ENCODE data around the gene BCAS2. TPM values are rescaled to one million over a fixed set of nuclear protein-coding genes. Genes with fewer than 3 reads are reported as not detected.
A peak's percentile ranks its signal among the peaks of the same experiment; 100 is the strongest.
"Not testable (repeated sequence)": the region's sequence is repeated elsewhere in the genome, so short reads cannot be mapped to it uniquely, and the experiment has no call there.

BCAS2 gene
- total and polyA plus RNA-seq, 5 donors: 33.0 to 40.1 (median 34.5) TPM

DNA sequence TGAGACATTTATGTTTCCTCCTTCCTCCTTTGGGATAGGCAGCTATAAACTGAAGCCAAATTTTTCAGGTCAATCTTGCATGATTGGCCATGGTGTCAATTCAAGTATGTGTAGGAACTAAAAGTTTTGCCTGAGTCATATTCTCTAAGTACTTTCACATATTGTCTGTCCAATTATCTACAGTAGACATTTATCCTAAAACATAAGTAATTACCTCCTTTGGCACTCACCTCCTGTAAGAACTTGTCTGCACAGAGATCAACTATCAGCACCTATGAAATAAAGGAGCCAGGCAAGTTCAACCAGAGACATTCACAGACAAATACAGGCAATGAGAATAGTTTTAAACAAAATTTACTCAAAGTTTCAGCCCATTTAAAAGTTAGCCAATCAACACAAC is 14.2 kb upstream of the BCAS2 start:
- Histone ChIP-seq H3K27ac (ENCODE audit: low read length) (no peak overlapping the region), H3K9me3 (ENCODE audit: control insufficient read depth, low read length) (no peaks in the 10 kb centered on the region), H3K27me3 (ENCODE audit: control insufficient read depth, insufficient read depth) (no peaks in the 10 kb centered on the region), H3K4me3 (ENCODE audit: low read length) (no peak overlapping the region), H3K4me1 (ENCODE audit: control insufficient read depth, insufficient read depth, low read length) (no peaks in the 10 kb centered on the region)
- intact Hi-C loops (cut with DNase I): no loop called here
- DNase-seq (no peak), ATAC-seq (no peak)

GRCh38 chr1:114594046-114594445 is 12.6 kb upstream of the BCAS2 start:
- Histone ChIP-seq H3K9me3 (ENCODE audit: control insufficient read depth, low read length) (no peaks in the 10 kb centered on the region), H3K27me3 (ENCODE audit: control insufficient read depth, insufficient read depth) (no peaks in the 10 kb centered on the region), H3K4me3 (ENCODE audit: low read length) (no peak overlapping the region), H3K4me1 (ENCODE audit: control insufficient read depth, insufficient read depth, low read length) (no peaks in the 10 kb centered on the region), H3K27ac (ENCODE audit: low read length) (no peak overlapping the region)
- no peak for ATAC-seq
- DNase-seq: no peak
- WGBS: 80% methylated on average over 3 of the region's 3 CpGs
- intact Hi-C loops (cut with DNase I): no loop called here

- no peaks in the 10 kb centered on the region for H3K4me1 ChIP-seq (ENCODE audit: control insufficient read depth, insufficient read depth, low read length)
- no peak for ATAC-seq
- no peak overlapping the region for H3K4me3 ChIP-seq (ENCODE audit: low read length)
- no peak for DNase-seq
- intact Hi-C loops (cut with DNase I): no loop called here
- WGBS: 88% methylated on average over 3 of the region's 3 CpGs
- H3K27ac ChIP-seq (ENCODE audit: low read length): no peak overlapping the region
- no peaks in the 10 kb centered on the region for H3K9me3 ChIP-seq (ENCODE audit: control insufficient read depth, low read length)
- H3K27me3 ChIP-seq (ENCODE audit: control insufficient read depth, insufficient read depth): no peaks in the 10 kb centered on the region
These were observed 7.7 kb upstream of the BCAS2 start for GRCh38 chr1:114589122-114589521.

- ATAC-seq (no peak), DNase-seq (no peak)
- 44% methylated on average over 2 of the region's 2 CpGs for WGBS
- no peaks in the 10 kb centered on the region for H3K9me3 ChIP-seq (ENCODE audit: control insufficient read depth, low read length)
- no peaks in the 10 kb centered on the region for H3K27me3 ChIP-seq (ENCODE audit: control insufficient read depth, insufficient read depth)
- H3K4me1 ChIP-seq (ENCODE audit: control insufficient read depth, insufficient read depth, low read length): no peaks in the 10 kb centered on the region
- no peak overlapping the region for H3K4me3 ChIP-seq (ENCODE audit: low read length)
- intact Hi-C loops (cut with DNase I): no loop called here
- H3K27ac ChIP-seq (ENCODE audit: low read length): peak overlapping the region; percentile 70
These were observed 6.8 kb upstream of the BCAS2 start for GRCh38 chr1:114588196-114588689.

DNA sequence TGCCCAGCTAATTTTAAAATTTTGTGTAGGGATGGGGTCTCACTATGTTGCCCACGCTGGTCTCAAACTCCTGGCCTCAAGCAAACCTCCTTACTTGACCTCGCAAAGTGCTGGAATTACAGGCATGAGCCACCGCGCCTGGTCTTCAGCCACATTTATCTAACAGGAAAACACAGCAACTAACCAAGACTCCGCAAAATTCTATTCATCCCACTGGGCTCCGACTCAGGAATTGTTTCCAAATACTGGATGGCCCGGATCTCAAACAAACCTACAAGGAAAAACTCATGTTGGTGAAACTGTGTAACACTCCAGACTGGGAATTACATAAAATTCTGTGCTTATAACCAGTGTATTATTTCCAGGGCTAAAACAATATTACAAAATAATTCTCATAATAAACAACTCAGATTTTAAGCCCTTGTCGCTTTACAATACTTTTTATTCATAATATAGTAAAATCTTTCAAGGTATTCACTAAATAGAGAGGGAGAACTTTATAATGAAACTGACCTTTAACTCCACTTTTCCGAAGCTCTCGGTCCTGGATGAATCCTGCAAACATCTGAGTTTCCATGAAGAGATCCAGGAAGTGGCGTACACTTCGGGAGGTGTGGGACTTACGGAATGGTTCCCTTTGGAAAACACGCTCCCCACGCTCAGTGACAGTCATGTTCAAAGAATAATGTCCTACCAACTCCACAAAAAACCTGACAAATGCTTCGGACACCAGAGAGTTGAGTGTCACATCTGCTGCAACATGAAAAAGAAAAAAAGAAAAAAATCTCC is 6.0 kb upstream of the BCAS2 start:
- WGBS: 87% methylated on average over 16 of the region's 16 CpGs
- H3K9me3 ChIP-seq (ENCODE audit: control insufficient read depth, low read length): no peaks in the 10 kb centered on the region
- no peaks in the 10 kb centered on the region for H3K4me1 ChIP-seq (ENCODE audit: control insufficient read depth, insufficient read depth, low read length)
- no peaks in the 10 kb centered on the region for H3K27me3 ChIP-seq (ENCODE audit: control insufficient read depth, insufficient read depth)
- H3K27ac ChIP-seq (ENCODE audit: low read length): no peak overlapping the region
- ATAC-seq (no peak), DNase-seq (no peak)
- intact Hi-C loops (cut with DNase I): no loop called here
- H3K4me3 ChIP-seq (ENCODE audit: low read length): no peak overlapping the region

DNA sequence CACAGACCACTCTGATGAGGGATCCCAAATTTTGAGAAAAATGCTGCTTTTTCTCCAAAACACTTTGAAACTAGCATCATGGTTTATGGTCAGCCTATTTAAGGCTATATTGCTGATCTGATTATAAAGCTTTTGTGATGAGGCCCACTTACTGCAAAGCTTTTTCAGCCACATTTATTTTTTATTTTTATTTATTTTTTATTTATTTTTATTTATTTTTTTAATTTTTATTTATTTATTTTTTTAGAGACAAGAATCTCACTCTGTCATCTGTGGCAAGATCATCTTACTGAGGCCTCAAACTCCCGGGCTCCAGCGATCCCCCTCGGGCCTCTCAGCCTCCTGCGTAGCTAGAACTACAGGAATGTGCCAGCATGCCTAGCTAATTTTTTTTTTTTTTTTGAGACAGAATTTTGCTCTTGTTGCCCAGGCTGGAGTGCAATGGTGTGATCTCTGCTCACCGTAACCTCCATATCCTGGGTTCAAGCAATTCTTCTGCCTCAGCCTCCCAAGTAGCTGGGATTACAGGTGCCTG is 5.2 kb upstream of the BCAS2 start:
- ATAC-seq: no peak
- 97% methylated on average over 5 of the region's 5 CpGs for WGBS
- Histone ChIP-seq H3K4me1 (ENCODE audit: control insufficient read depth, insufficient read depth, low read length) (no peaks in the 10 kb centered on the region), H3K27ac (ENCODE audit: low read length) (no peak overlapping the region), H3K4me3 (ENCODE audit: low read length) (no peak overlapping the region), H3K9me3 (ENCODE audit: control insufficient read depth, low read length) (no peaks in the 10 kb centered on the region), H3K27me3 (ENCODE audit: control insufficient read depth, insufficient read depth) (no peaks in the 10 kb centered on the region)
- intact Hi-C loops (cut with DNase I): no loop called here
- no peak for DNase-seq

GRCh38 chr1:114585231-114585630 is 3.8 kb upstream of the BCAS2 start:
- whole genome bisulfite sequencing: 64% methylated on average over 1 of the region's 1 CpG
- ATAC-seq (no peak), DNase-seq (no peak)
- Histone ChIP-seq H3K4me1 (ENCODE audit: control insufficient read depth, insufficient read depth, low read length) (no peaks in the 10 kb centered on the region), H3K27ac (ENCODE audit: low read length) (no peak overlapping the region), H3K27me3 (ENCODE audit: control insufficient read depth, insufficient read depth) (no peaks in the 10 kb centered on the region), H3K9me3 (ENCODE audit: control insufficient read depth, low read length) (no peaks in the 10 kb centered on the region), H3K4me3 (ENCODE audit: low read length) (no peak overlapping the region)
- intact Hi-C loops (cut with DNase I): no loop called here

- Histone ChIP-seq H3K9me3 (ENCODE audit: control insufficient read depth, low read length) (no peaks in the 10 kb centered on the region), H3K4me3 (ENCODE audit: low read length) (no peak overlapping the region), H3K27ac (ENCODE audit: low read length) (no peak overlapping the region), H3K4me1 (ENCODE audit: control insufficient read depth, insufficient read depth, low read length) (no peaks in the 10 kb centered on the region), H3K27me3 (ENCODE audit: control insufficient read depth, insufficient read depth) (no peaks in the 10 kb centered on the region)
- intact Hi-C loops (cut with DNase I): no loop called here
- DNase-seq (no peak), ATAC-seq (no peak)
- WGBS: 95% methylated on average over 2 of the region's 2 CpGs
These were observed 7.0 kb downstream of the BCAS2 start for GRCh38 chr1:114574365-114574764.

GRCh38 chr1:114564141-114564540 is 17.3 kb downstream of the BCAS2 start:
- no peak overlapping the region for H3K27ac ChIP-seq (ENCODE audit: low read length)
- H3K4me1 ChIP-seq (ENCODE audit: control insufficient read depth, insufficient read depth, low read length): no peaks in the 10 kb centered on the region
- no peaks in the 10 kb centered on the region for H3K9me3 ChIP-seq (ENCODE audit: control insufficient read depth, low read length)
- no peak overlapping the region for H3K4me3 ChIP-seq (ENCODE audit: low read length)
- no peaks in the 10 kb centered on the region for H3K27me3 ChIP-seq (ENCODE audit: control insufficient read depth, insufficient read depth)
- no peak for DNase-seq
- intact Hi-C loops (cut with DNase I): no loop called here
- ATAC-seq: no peak

GRCh38 chr1:114562978-114563510 is 18.4 kb downstream of the BCAS2 start:
- intact Hi-C loops (cut with DNase I); ATAC-seq; H3K27ac ChIP-seq (ENCODE audit: low read length); H3K27me3 ChIP-seq (ENCODE audit: control insufficient read depth, insufficient read depth); H3K4me3 ChIP-seq (ENCODE audit: low read length); H3K9me3 ChIP-seq (ENCODE audit: control insufficient read depth, low read length); H3K4me1 ChIP-seq (ENCODE audit: control insufficient read depth, insufficient read depth, low read length); DNase-seq: not testable (repeated sequence)
- WGBS: 82% methylated on average over 3 of the region's 3 CpGs

DNA sequence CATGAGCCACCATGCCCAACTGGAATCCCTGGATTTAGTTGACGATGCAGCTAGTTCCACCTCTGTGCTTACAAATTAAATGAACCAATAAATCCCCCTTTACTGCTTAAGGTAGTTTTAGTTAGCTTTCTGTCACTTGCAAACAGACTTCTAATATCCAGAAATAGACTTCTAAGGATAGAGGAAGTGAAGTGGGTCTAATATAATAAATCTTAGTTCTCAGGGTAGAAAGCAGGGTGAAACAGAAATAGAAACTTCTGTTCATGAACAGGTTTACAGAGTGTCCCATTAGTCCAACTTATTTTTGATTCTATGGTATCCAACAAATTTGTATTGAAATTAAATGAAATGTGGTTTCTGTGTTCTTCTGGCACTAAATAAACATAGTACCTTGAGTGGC is 20.1 kb downstream of the BCAS2 start:
- intact Hi-C loops (cut with DNase I): no loop called here
- WGBS: 89% methylated on average over 1 of the region's 1 CpG
- no peaks in the 10 kb centered on the region for H3K27me3 ChIP-seq (ENCODE audit: control insufficient read depth, insufficient read depth)
- no peaks in the 10 kb centered on the region for H3K4me1 ChIP-seq (ENCODE audit: control insufficient read depth, insufficient read depth, low read length)
- no peak overlapping the region for H3K4me3 ChIP-seq (ENCODE audit: low read length)
- ATAC-seq (no peak), DNase-seq (no peak)
- H3K27ac ChIP-seq (ENCODE audit: low read length): no peak overlapping the region
- H3K9me3 ChIP-seq (ENCODE audit: control insufficient read depth, low read length): no peaks in the 10 kb centered on the region

Data from right cardiac atrium (tissue), 5 donors.